GM18909 (cell line): ENCODE results near the gene ABCD3.
"Not testable (repeated sequence)": the region's sequence is repeated elsewhere in the genome, so short reads cannot be mapped to it uniquely, and the experiment has no call there.

Experiments used
- ATAC-seq: cut with Tn5 transposase; IDR thresholded peaks from one replicate; pipeline ENCODE4 v1.9.1; 2021; ENCODE audit warnings: mild to moderate bottlenecking; ENCODE audit not compliant: unreplicated experiment, poor library complexity

Gene ABCD3

DNA sequence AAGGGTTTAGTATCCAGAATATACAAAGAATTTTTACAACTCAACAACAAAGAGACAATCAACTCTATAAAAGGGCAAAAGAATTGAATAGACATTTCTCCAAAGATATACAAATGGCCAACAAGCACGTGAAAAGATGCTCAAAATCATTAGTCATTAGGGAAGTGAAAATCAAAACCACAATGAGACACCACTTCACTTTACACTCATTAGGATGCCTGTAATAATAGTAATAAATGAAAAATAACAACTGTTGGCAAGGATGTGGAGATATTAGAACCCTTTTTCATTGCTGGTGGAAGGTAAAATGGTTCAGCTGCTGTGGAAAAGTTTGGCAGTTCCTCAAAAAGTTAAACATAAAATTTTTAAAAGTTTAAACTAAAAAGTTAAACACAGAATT is 7.0 kb upstream of the ABCD3 start:
- ATAC-seq = peak; percentile 81

DNA sequence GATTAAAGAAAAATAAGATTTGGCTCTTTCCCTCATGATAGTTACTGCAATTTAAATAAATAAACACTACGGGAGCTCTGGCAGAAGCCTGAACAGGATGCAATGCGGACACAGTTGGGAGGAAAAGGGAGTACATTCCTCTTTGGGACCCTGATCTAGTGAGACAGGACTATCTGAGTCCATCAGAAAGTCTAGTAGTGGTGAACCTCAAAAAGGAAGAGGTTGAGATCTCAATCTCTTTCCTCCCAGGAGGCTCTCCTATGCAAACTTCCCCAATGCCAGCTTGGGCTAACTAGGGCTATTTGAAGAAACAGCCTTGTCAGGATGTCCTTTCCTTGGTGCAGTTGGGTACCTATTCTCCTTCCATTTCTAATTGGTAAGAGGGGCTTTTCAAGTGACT is 4.9 kb upstream of the ABCD3 start:
- no peak for ATAC-seq

DNA sequence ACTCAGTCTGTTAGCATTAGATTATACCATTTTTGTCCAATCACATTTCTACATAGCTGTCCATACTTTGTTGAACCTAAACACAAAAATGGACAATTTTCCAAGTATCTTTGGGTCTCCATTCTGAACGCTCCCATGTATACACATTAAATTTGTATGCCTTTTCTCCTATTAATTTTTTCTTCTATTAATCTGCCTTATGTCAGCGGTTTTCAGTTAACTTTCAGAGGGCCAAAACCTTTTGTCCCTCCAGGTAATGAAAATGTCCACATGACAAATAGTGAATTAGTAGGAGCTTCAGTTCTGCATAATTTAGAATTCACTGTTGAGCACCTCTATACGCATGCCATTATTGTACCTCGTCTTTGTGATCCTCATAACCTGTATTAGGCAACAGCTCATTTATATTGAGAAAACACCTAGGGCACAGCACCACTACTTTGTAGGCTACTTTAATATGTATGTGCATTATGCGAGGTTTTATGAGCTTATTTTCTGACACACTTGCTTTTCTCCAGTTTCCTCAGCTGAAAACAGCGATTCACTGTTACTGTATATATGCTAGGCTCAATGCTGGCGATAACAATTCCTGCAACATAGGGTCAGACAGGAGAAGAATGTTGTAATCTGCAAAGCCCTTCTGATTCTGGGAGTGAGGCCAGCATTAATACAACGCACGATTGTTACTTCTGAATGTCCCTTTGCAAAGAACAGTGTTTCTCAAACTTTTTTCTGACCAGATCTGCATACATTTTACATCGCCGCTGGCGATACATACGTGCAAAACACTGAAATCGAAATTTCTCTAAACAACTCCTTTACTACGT is 1.1 kb upstream of the ABCD3 start:
- no peak for ATAC-seq

DNA sequence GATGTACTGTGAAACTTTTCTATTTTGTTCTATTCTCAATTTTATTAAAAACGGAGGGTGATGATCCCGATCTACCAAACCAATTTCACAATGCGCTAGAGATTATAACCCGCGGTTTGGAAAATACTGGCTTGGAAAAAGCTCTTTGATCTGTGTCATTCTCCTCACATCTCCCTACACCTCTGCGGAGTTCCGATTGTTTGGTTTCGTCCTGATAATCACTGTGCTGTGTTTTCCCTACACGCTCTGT is 536 bp upstream of the ABCD3 start:
- ATAC-seq = no peak

DNA sequence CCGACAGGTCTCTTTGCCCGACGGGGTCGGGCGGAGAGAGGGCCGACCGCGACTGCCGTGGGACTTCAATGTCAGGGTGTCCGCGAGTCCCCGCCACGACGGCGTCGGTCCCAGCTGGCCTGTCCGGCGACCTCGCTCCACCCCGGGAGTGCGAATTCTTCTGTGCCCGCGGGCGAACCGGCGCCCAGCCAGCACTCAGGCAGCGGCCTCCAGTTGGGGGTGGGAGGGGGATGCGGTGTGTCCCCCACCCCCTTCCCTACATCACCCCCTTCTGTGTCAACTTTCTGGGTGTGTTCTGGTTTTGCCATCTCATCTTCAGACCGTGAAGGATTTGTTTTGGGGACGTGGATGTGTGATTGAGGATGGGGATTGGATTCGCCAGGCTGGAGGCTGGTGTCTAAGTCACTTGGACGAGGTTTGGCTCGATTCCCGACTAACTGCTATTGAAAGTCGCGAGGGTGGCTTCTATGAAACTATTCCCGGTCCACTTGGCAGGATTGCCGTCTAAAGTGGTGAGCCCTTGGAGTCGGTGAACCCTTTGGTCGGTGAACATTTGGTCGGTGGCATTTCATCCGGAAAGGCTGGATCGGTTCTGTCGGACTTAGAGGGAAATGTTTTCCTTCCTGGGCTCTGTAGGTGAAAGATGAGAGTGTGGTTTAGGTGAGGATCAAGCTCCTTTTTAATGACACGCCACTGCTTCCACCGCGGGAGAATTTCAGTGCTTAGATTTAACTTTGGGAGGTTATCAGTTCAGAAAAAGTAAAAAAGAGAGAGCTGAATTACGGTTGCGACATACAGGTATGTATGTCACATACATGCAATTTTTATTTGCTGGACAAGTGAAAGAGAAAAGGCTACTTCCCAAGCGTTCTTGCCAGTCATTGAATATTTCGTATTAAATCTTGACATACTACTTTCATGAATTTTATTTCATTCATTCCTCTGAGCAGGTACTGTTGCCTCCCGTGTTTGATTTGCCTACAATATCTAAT is 771 bp downstream of the ABCD3 start:
- peak; percentile 29 for ATAC-seq

DNA sequence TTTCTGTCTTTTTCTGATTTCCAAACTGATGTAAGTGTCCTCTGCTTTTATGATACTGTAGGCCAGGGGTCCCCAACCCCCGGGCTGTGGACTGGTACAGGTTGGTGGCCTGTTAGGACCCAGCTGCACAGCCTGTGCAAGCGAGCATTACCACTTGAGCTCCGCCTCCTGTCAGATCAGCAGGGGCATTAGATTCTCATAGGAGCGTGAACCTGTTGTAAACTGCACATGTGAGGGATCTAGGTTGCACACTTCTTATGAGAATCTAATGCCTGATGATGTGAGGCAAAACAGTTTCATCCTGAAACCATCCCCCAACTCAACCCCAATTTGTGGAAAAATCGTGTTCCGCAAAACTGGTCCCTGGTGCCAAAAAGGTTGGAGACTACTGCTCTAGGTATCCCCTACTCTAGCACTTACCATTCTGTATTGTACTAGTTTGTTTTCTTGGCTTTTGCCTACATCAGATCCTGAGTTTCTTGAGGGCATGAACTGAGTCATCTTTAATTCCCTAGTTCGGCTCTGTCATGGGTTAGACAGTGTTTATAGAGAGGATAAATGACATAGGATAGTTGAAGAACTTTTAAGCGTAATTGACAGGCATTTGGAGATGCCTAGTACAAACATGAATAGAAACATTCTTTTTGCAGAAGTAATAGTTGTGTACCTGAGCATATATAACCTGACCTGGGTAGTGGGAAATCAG is 4.1 kb downstream of the ABCD3 start:
- no peak for ATAC-seq

DNA sequence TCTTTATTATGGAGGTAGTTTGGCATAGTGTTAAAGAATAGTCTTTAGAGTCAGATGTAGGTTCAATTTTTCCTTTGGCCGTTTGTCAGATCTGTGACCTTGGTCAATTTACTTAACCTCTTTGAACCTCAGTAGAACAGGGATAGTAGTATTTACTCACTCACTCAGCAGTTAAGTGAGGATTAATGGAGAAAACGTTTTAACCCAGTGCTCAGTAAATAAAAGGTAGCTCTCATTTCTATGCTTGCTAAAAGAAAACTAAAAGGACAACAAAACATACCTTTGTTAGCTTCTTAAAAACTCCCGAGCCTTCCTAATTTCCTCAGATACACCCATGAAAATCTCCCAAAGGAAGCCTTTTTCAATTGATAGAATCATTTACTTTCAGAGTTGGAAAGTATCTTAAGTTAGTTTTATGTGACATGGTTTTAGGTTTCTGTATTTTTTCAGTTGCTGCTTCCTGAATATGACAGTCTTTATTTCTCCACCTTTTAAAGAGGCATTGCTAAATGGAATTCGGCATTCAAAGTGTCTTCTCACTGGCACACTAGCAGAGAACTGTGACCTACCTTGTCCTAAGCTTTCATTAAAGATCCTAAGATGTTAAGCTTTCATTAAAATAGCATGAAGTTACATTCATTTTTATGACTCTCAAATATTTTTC is 7.8 kb downstream of the ABCD3 start:
- no peak for ATAC-seq

DNA sequence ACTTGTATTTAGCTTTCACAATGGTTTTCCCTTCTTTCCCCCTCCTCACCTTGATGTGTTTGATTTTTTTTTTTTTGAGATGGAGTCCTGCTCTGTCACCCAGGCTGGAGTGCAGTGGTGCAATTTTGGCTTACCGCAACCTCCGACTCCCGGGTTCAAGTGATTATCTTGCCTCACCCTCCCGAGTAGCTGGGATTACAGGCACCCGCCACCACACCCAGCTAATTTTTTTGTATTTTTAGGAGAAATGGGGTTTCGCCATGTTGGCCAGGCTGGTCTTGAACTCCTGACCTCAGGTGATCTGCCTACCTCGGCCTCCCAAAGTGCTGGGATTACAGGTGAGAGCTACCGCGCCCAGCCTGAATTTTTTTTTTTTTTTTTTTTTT is 8.3 kb downstream of the ABCD3 start:
- ATAC-seq = not testable (repeated sequence)

DNA sequence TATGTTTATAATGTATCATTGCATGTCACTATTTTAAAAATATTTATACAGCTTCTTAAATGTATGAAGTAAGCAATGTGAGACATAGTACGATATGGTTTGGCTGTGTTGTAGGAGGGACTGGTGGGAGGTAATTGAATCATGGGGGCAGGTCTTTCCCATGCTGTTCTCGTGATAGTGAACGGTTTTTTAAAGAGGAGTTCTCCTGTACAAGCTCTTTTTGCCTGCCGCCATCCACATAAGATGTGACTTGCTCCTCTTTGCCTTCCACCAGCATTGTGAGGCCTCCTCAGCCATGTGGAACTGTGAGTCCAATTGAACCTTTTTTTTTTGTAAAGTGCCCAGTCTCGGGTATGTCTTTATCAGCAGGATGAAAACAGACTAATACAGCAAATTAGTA is 10.3 kb downstream of the ABCD3 start:
- ATAC-seq = no peak

DNA sequence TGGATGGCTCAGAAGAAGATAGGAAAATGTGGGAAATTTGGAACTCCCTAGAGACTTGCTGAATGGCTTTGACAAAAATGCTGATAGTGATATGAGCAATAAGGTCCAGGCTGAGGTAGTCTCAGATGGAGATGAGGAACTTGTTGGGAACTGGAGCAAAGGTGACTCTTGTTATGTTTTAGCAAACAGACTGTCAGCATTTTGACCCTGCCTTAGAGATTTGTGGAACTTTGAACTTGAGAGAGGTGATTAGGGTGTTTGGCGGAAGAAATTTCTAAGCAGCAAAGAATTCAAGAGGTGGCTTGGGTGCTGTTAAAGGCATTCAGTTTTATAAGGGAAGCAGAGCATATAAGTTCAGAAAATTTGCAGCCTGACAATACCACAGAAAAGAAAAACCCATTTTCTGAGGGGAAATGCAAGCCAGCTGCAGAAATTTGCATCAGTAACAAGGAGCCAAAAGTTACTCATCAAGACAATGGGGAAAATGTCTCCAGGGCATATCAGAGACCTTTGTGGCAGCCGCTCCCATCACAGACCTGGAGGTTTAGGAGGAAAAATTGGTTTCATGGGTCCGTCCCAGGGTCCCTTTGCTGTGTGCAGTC is 10.8 kb downstream of the ABCD3 start:
- not testable (repeated sequence) for ATAC-seq

DNA sequence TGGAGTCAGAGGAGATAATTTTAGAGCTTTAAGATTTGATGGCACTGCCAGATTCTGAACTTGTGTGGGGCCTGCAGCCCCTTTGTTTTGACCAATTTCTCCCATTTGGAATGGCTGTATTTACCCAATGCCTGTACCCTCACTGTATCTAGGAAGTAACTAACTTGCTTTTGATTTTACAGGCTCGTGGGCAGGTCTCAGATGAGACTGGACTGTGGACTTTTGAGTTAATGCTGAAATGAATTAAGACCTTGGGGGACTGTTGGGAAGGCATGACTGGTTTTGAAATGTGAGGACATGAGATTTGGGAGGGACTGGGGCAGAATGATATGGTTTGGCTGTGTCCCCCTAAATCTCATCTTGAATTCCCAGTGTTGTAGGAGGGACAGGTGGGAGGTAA is 11.9 kb downstream of the ABCD3 start:
- ATAC-seq = not testable (repeated sequence)

DNA sequence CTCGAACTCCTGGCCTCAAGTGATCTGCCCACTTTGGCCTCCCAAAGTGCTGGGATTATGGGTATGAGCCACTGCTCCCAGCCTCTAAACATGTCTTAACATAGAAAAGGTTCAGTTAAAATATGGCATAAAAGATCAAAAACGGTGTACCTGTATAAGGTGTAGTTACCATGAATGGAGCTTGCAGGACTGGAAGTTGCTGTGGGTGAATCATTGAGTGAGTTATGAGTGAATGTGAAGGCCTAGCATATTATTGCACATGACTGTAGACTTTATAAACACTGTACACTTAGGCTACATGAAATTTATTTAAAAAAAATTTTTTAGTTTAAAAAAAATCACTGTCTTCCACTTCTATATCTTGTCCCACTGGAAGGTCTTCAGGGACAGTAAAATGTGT is 15.7 kb downstream of the ABCD3 start:
- ATAC-seq = no peak

DNA sequence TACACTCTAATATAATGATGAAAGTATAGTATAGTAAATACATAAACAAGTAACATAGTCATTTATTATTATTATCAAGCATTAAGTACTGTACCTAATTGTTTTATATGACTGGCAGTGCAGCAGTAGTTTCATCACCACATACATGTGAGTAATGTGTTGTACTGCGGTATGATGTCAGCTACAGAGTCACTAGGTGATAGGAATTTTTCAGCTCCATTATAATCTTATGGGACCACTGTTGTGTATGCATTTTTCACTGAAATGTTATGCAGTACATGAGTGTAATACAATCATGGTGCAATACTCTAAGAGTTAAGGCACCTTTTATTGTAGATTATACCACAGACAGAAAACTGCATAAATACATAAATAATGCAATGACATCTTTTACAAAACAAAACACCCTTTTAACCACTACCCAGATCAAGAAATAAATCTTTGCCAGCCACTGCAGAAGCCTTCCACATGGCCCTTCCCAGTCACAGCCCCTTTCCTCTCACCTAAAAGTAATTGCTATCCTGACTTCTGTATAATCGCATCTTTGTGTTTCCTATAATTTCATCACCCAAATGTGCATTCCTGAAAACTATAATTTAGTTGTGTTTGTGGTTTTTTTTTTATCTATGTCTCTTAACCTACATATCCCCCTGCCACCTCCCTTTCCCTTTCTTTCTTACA is 16.3 kb downstream of the ABCD3 start:
- ATAC-seq = no peak

DNA sequence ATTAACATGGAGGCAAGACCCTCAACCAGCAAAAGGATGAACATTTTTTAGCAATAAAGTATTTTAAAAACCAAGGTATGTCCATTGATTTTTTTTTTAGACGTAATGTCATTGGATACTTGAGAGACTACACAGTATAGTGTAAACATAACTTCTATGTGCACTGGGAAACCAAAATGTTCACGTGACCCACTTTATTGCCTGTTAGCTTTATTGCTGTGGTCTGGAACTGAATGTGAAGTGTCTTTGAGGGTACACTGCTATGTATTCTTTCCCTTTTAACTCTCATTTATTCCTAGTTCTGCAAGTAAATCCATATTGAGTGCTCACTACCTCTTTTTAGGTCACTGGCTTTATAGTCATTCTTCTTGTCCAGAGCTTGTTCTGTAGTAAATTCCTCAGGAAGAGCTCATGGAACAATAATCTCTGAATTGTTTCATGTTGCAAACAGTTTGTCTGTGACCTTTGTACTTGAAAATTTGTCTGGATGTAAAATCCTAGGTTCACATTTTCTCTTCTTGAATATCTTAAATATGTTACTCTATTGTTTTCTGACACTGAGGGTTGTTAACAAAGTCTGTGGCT is 20.6 kb downstream of the ABCD3 start:
- ATAC-seq = no peak

DNA sequence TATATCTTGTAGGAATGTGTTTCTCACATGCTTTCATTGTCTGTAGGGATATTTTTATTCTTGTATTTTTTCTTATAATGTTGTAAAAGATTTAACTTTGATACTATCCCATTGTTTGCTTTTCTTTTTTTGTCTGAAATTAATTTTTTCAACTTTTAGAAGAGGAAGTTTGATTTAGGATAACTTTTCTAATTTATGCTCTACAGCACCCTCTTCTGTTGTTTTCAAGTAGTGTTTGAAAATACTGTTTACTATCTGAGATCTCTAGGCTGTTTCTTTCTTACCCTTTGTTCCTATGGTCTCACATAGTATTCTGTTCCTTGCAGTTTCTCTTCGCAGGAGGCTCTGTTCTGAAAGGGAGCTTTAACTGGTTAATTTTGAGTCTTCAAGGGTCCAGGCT is 21.9 kb downstream of the ABCD3 start:
- no peak for ATAC-seq

DNA sequence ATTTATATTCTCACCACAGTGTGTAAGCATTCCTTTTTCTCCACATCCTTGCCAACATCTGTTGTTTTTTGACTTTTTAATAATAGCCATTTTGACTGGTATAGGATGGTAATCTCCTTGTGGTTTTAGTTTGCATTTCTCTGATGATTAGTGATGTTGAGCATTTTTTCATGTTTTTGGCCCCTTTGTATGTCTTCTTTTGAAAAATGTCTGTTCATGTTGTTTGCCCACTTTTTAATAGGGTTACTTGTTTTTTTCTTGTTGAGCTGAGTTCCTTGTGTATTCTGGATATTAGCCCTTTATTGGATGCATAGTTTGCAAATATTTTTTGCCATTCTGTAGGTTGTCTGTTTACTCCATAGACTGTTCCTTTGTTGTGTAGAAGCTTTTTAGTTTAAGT is 24.9 kb downstream of the ABCD3 start:
- not testable (repeated sequence) for ATAC-seq

DNA sequence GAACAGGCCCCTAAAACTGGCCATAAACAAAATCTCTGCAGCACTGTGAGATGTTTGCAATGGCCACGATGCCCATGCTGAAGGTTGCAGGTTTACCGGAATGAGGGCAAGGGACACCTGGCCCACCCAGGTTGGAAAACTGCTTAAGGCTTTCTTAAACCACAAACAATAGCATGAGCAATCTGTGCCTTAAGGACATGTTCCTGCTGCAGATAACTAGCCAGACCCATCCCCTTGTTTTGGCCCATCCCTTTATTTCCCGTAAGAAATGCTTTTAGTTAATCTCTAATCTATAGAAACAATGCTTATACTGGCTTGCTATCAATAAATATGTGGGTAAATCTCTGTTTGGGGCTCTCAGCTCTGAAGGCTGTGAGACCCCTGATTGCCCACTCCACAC is 26.6 kb downstream of the ABCD3 start:
- ATAC-seq = not testable (repeated sequence)

DNA sequence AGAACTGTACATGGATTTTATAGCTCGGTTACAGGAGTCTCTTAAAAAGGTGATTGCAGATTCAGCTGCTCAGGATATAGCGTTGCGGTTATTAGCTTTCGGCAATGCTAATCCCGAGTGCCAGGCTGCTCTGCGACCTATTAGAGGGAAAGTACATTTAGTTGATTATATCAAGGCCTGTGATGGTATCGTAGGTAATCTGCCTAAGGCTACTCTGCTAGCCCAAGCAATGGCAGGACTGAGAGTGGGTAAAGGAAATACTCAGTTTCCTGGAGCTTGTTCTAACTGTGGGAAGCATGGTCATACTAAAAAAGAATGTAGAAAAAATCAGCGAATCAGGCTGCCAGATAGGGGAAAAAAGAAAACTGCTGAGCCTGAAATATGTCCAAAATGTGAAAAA is 27.5 kb downstream of the ABCD3 start:
- not testable (repeated sequence) for ATAC-seq

DNA sequence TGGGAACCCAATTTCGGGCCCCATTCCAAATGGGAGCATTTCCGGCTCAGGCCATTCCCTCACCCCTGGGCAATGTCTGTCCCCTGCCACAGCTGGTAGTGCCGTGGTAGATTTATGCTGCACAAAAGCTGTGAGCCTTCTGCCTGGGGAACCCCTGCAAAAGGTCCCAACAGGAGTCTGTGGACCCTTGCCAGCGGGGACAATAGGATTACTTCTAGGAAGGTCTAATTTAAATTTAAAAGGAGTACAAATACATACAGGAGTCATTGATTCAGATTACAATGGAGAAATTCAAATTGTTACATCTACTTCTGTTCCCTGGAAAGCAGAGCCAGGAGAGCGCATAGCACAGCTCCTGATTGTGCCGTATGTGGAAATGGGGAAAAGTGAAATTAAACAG is 28.0 kb downstream of the ABCD3 start:
- not testable (repeated sequence) for ATAC-seq
